Measurements from ENCODE around the gene TMEM247.

- no peak for TF ChIP-seq POLR2A (IDR thresholded peaks at IDR 0.05)
- TF ChIP-seq, protein P1, sequence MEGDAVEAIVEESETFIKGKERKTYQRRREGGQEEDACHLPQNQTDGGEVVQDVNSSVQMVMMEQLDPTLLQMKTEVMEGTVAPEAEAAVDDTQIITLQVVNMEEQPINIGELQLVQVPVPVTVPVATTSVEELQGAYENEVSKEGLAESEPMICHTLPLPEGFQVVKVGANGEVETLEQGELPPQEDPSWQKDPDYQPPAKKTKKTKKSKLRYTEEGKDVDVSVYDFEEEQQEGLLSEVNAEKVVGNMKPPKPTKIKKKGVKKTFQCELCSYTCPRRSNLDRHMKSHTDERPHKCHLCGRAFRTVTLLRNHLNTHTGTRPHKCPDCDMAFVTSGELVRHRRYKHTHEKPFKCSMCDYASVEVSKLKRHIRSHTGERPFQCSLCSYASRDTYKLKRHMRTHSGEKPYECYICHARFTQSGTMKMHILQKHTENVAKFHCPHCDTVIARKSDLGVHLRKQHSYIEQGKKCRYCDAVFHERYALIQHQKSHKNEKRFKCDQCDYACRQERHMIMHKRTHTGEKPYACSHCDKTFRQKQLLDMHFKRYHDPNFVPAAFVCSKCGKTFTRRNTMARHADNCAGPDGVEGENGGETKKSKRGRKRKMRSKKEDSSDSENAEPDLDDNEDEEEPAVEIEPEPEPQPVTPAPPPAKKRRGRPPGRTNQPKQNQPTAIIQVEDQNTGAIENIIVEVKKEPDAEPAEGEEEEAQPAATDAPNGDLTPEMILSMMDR (IDR thresholded peaks at IDR 0.05), result no peak
Observed at GRCh38 chr2:46500801-46501200, 21.4 kb downstream of the TMEM247 start.
